Renal cortex interstitium (tissue), 11 donors: ENCODE measurements around the gene UNC45B. TPM values are rescaled to one million over a fixed set of nuclear protein-coding genes. Genes with fewer than 3 reads are reported as not detected.
"Not testable (repeated sequence)": the region's sequence is repeated elsewhere in the genome, so short reads cannot be mapped to it uniquely, and the experiment has no call there.

Experiments
- DNase-seq, 11 donors: peaks; one replicate each; pipeline ENCODE4 v3.0.0-alpha.2; 2013; ENCODE audit warnings: low read depth in 9 of 11, low spot score in 4 of 11; ENCODE audit errors: extremely low read depth in 1 of 11
- polyA plus RNA-seq, 3 donors: library from polyadenylated mRNA; unstranded; fragments of 120-200 nt; gene quantifications; one replicate each; pipeline ENCODE4 v1.2.1, GENCODE V29; 2013; ENCODE audit not compliant: insufficient read length in 3 of 3

The UNC45B gene
- polyA plus RNA-seq, 3 donors, result 0.09 to 0.27 (median 0.20) TPM

DNA sequence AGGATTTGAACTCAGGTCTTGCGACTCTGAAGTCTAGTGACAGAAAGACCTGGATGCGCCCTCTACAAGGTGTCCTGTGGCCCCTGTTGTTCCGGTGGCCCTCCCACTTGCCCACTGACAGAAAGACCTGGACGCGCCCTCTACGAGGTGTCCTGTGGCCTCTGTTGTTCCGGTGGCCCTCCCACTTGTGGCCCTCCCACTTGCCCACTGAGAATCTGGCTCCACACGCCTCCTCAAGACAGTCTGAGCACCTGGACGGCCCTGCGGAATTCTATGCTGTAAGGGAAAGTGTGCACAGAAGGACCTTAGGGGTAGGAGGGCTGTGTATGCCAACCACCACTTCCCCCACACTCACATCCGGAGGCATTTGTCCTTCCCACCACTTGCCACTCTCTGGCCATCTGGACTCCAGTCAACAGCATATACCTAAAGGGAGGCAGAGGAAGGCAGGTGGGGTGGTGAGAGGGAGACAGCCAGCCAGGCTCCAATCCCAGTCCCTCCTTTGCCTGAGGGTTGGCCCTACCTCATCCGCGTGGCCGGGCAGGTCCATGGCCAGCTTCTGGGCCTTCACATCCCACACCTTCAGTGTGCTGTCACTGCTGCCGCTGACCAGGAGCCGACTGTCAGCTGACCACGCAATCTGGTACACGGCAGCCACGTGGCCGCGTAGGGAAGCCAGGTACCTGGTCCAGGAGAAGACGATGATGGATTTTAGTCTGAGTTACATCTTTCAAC, 14.6 kb upstream of the UNC45B start:
- no peak for DNase-seq

DNA sequence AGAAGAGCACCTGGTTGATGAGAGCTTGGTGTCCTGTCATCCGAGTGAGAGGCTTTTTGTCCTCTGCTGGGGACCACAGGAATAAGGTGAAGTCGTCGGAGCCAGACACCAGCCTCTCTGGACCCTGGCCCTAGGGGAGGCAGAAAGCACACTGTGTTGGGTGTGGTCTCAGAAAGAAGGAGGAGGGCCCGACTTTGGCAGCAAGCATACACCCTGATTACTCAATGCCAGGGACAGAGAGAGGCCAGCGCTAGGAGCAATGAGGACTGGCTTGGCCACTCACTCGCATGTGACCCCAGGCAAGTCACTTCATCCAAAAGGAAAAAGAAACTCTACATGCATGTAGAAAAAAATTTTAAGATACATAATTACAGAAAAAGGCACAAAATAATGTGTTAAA, 12.3 kb upstream of the UNC45B start:
- no peak for DNase-seq

DNA sequence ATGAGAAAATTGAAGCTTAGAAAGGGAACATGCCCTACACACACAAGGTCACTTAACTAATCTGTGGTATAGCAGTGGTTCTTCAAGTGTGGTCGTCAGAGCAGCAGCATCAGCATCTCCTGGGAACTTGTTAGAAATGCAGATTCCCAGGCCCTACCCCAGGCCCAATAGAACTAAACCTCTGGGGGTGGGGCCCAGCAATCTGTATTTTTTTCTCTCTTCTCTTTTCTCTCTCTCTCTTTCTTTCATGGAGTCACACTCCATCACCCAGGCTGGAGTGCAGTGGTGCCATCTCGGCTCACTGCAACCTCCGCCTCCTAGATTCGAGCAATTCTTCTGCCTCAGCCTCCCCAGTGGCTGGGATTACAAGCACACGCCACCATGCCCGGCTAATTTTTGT, 9.4 kb upstream of the UNC45B start:
- DNase-seq, result no peak

DNA sequence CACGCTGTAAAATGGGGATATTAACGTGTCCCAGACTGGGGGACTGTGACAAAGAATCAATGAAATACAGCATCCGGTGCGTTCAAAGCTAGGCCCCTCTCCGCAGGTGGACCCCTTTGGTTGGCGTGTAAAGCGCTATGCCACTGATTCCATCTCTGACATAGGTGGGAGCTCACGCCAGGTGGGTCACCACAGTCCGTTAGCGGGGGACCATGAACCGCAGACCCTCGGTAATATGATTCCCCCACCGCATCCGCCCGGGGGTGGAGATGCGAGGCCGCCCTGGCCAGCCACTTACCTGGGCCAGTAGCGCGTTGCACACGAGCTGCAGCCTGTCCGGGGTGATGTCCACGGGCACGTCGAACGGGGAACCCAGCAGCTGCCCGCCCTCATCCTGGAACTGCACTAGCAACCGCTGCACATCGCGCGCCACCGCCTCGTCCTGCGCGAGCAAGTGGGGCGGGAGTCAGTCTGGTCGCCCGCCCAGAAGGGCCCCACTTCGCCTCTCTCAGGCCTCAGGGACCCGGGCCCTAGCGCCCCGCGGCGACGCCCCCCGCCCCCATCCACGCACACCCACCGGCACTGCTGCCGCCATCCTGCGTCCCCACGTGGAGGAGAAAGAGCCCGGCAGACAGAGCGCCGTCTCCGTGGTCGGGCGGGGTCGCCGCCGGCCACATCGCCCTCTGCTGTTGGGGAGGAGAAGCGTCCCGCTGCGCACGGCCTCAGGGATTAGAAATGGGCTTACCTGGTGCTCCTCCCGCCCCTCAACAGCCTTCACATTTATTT, 5.7 kb upstream of the UNC45B start, which contains the start of gene NLE1:
TSS of gene NLE1 (minus strand) at position 623 of the 786 bp plus-strand sequence. CDS start at position 595, 28 bp downstream.
- peak in 10 of 11 donors; percentile 38 to 73 (median 67) for DNase-seq

DNA sequence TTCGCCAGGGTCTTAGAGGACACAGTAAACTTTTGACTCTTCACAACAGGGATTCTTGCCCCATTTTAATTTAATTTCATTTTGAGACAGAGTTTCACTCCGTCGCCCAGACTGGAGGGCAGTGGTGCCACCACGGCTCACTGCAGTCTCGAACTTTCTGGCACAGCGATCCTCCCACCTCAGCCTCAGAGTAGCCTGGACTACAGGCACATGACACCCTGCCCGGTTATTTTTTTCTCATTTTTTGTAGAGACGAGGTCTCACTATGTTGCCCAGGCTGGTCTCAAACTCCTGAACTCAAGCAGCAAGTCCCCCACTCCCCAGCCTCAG, 5.2 kb upstream of the UNC45B start:
- DNase-seq, result no peak

DNA sequence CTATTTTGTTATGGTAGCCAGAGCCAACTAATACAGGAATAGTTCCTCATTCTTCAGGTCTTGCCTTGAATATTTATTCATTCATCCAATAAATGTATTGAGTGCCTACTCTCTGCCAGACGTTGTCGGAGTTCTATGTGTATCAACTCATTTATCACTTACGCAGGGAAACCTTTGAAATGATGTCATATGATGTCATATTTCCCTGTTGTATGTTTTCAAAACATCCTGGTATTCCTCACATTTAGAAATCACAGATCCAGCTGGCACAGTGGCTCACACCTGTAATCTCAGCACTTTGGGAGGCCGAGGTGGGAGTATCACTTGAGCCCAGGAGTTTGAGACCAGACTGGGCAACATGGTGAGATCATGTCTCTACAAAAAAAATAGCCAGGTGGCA, 2.8 kb upstream of the UNC45B start:
- DNase-seq, result no peak

DNA sequence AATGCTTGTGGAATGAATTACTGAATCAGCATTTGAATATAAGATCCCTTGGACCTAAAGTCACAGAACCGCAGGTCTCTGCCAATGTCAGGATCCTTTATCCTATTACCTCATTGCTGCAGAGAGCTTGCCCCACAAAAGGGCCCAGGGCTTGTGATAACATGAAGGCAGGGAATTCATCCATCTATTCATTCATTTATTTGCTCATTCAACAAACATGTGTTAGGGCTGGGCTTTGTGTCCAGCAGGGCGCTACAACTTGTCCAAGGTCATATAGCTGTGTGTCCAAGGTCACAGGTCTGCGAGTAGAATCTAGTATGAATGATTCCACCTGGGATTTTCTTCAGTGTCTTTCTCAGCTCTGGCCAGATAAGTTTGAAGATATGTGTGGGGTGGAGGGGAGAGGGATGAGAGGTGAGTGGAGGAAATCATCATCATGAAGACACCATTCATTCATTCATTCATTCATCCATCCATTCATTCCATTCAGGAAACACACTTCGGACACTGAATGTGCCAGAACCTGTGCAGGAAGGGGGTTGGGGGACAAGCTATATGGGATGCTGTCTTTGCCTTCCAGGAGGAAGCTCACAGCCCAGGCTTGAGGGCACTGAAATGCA, 1.3 kb upstream of the UNC45B start:
- no peak for DNase-seq

DNA sequence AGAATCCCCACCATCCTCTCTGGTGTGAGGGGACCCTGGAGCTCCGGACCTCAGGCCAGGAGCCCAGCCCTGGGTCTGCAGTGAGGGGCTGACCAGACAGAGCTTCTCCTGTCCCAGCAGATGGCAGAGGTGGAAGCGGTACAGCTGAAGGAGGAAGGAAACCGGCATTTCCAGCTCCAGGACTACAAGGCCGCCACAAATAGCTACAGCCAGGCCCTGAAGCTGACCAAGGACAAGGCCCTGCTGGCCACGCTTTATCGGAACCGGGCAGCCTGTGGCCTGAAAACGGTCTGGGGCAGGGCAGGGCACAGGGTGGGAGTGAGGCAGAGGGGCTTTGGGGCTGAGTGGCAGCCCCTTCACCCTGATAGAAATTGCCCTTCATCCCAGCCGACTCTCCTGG, 527 bp downstream of the UNC45B start:
- DNase-seq, result no peak

DNA sequence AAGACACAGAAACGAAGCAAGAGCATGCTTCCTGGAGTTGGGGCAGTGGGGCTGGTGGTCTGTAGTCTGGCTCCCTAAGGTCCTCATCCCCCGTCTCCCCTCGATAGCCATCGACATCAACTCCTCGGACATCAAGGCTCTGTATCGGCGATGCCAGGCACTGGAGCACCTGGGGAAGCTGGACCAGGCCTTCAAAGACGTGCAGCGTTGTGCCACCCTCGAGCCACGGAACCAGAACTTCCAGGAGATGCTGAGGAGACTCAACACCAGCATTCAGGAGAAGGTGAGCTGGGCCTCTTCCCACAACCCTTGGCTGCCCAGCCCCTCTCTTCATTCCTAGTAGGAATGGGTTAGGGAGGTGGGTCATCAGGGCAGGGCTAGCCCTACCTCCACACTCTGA, 2.3 kb downstream of the UNC45B start:
- DNase-seq, result no peak

DNA sequence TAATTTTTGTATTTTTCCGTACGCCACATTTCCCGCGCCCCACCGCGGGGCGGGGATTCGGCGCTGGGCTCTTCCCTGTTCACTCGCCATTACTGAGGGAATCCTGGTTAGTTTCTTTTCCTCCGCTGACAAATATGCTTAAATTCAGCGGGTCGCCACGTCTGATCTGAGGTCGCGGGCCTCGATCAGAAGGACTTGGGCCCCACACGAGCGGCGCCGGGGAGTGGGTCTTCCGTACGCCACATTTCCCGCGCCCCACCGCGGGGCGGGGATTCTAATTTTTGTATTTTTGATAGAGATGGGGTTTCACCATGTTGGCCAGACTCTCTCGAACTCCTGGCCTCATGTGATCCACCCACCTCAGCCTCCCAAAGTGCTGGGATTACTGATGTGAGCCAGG, 3.5 kb downstream of the UNC45B start:
- DNase-seq, result not testable (repeated sequence)

DNA sequence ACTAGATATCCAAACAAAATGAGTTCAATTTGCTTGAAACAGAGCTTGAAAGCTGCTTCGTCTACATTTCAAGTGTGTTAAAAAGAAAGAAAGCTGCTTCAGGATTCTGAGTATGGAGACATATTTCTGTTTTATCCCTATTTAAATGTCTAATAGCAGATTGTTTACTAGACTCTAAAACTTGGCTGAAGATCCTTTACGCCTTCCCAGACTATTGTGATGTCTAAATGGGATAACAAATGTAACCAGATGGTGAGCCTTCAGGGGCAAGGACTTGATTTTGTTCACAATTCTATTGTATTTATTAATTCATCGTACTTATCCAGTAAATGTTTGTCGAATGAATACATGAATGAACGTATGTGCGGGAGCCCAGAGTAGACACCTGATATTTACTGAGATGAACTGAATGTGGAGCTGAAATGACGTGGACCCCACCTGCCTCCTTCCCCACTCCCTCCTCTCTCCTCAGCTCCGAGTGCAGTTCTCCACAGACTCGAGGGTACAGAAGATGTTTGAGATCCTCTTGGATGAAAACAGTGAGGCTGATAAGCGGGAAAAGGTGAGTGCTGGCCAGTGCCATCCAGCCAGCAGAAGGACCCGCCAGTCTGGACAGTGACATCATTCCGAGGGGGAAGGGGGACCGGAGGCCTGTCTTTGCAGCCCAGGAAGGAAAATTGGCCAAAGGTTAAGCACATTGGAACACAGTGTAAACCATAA, 5.0 kb downstream of the UNC45B start:
- DNase-seq, result no peak

DNA sequence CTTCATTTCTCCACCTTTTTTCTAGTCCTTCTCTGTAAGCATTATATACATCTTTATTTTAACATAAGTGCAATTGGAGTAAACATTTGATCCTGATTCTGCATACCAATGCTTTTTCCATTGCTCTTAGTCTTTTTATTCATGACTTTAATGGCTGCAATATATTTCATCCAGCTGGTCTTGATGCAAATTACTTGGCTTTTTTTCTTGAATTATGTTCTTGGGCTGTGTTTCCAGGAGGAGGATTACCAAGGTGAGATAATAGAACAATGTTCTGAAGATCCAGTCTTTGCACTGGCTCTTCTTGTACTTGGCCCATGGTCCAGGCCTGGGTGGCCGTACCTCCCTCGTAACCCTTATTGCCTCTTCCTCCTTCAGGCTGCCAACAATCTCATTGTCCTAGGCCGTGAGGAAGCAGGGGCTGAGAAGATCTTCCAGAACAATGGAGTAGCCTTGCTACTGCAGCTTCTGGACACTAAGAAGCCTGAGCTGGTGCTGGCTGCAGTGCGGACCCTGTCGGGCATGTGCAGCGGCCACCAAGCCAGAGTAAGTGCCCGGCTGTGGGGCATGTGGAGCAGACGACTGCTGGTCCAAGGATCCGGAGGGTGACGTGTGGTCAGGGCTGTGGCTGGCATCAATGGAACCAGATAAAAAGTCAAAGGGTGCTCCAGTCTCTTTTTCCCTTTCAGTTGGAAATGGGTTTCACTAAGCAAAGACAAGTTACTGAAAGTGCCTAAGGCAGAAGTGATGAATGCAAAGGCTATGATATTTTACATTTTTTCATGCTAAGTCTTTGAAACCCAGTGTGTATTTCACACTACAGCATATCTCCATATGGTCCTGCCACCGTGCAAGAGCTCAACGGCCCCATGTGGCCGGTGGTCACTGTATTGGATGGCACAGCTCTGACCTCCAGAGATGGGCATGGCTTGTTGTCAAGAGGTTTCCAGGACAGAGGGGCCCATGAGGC, 6.9 kb downstream of the UNC45B start:
- no peak for DNase-seq

DNA sequence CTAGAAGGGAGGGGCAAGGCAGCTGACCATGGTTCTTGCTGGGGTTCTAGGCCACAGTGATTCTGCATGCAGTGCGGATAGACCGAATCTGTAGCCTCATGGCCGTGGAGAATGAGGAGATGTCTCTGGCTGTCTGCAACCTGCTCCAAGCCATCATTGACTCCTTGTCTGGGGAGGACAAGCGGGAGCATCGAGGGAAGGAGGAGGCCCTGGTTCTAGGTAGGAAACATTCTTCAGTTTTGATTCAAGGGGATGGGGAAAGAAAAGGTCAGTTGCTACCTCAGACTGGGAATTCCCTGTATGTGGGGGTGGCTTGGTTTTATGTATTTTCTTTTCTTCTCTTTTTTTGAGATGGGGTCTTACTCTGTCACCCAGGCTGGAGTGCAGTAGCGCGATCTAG, 7.6 kb downstream of the UNC45B start:
- no peak for DNase-seq

DNA sequence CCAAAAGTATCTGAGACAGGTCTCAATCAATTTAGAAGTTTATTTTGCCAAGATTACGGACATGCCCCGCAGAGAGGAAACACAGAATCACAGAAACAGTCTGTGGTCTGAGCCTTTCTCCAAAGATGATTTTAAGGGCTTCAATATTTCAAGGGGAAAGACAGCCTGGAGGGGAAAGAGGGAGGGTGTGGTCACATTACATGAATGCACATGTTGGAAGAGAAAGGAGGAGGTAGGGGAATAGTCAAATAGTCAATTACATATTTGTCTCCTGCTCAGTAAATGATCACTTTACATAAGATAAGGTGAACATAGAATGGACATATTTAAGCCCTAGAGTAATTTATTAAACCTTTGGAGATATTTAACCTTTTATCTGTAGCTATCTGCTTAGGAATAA, 12.3 kb downstream of the UNC45B start:
- no peak for DNase-seq

DNA sequence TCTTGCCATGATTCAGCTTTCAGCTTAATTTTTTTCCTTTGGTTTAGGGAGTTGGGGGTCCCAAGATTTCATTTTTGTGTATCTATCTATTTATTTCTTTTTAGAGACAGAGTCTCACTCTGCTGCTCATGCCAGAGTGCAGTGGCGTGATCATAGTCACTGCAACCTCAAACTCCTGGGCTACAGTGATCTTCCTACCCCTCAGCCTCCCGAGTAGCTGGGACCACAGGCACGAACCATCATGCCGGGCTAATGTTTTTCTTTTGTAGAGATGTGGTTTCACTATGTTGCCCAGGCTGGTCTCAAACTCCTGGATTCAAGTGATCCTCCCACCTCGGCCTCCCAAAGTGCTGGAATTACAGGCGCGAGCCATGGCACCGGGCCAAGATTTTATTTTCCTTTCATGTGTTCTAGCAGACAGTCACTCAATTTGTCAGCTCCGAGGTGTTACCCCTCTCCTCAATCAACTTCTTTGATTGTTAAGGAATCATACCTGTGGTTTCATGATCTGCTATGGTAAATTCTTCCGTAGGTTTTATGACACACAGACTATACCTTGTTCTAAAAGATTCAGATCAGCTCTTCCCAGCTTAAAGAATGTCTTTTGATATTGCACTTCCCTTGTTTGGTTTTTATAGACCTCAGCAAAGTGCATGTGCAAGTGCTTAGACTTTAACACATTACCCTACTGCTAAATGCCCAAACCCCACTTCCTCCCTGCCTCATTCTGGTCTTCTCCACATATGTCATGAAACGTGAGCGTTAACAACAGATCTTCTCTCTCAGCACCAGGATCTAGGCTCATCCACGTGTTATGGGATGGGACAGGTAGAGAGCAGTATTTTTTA, 13.0 kb downstream of the UNC45B start:
- DNase-seq, result no peak

DNA sequence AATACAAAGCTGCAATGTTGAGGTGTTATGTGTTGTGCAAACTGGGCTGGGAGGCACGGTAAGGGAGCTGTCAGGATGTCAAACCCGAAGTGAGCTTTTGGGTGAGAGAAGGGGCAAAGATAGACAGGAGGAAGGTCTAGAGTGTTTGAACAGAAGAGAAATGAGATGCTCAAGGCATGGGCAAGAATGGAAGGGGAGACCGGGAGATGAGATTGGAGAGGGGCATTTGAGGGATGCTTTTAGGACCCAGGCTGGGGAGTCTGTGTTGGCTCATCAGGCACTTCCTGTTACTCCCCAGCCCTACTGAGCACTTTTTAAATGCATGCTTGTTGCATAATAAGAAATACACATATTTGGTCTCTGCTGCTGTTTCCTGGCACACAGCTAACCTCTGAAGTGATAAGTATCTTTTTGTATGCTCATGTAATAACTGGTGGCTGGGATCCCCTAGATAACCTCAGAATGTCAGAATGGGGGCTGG, 13.7 kb downstream of the UNC45B start:
- no peak for DNase-seq

DNA sequence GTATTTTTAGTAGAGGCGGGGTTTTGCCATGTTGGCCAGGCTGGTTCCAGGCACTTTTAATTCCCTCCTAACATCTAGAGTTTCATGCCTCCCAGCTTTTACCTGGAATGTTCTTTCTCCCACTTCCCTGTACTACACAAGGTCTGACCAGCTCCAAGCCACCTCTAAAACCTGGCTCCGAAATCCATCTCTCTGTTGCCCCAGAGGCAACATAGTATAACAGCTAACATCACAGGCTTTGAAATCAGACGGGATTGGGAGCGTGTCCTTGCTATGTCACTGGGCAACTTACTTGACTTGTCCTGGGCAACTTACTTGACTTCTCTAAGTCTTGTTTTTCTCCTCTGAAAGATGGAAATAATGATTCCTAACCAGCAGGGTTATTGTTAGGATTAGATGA, 15.1 kb downstream of the UNC45B start:
- DNase-seq, result no peak

DNA sequence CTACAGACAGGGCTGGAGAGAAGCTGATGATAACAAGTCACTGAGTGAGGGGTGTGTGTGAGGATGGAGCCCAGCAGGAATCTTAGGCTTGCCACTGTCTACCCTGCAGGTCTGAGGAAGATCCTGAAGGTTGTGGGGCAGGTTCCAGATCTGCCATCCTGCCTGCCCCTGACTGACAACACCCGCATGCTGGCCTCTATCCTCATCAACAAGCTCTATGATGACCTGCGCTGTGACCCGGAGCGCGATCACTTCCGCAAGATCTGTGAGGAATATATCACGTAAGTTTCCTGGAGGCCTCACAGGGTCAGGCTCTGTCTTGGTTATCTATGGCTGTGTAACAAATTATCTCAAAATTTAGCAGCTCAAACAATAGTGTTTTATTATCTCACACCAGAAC, 16.3 kb downstream of the UNC45B start:
- DNase-seq, result no peak
